GM19023 (cell line): ENCODE measurements around the gene PTCHD1.

ENCODE experiments used
- ATAC-seq: cut with Tn5 transposase; IDR thresholded peaks from one replicate; pipeline ENCODE4 v1.9.1; 2021; ENCODE audit warnings: mild to moderate bottlenecking, moderate library complexity; ENCODE audit not compliant: unreplicated experiment

The PTCHD1 gene

GRCh38 chrX:23344904-23345271 lies 10.2 kb downstream of the PTCHD1 start:
- no peak for ATAC-seq

- no peak for ATAC-seq
These were observed 21.5 kb downstream of the PTCHD1 start for GRCh38 chrX:23356189-23356588.

GRCh38 chrX:23364416-23364815 lies 29.8 kb downstream of the PTCHD1 start:
- ATAC-seq, result no peak

- ATAC-seq, result no peak
These were observed 30.9 kb downstream of the PTCHD1 start for GRCh38 chrX:23365541-23365940.

GRCh38 chrX:23366914-23367313 lies 32.3 kb downstream of the PTCHD1 start:
- ATAC-seq, result no peak

- ATAC-seq, result no peak
These were observed 34.4 kb downstream of the PTCHD1 start for GRCh38 chrX:23369027-23369426.

- no peak for ATAC-seq
These were observed 37.7 kb downstream of the PTCHD1 start for GRCh38 chrX:23372220-23372902.

GRCh38 chrX:23373129-23373804 lies 38.6 kb downstream of the PTCHD1 start:
- no peak for ATAC-seq

GRCh38 chrX:23374291-23374690 lies 39.6 kb downstream of the PTCHD1 start:
- ATAC-seq, result no peak

GRCh38 chrX:23376581-23376980 lies 41.9 kb downstream of the PTCHD1 start:
- ATAC-seq, result no peak

GRCh38 chrX:23380581-23380980 lies 45.9 kb downstream of the PTCHD1 start:
- ATAC-seq, result no peak

- ATAC-seq, result no peak
These were observed 46.7 kb downstream of the PTCHD1 start for GRCh38 chrX:23381099-23382087.

- ATAC-seq, result no peak
These were observed 47.9 kb downstream of the PTCHD1 start for GRCh38 chrX:23382572-23382971.

- ATAC-seq, result no peak
These were observed 48.8 kb downstream of the PTCHD1 start for GRCh38 chrX:23383411-23383810.

- no peak for ATAC-seq
These were observed 50.6 kb downstream of the PTCHD1 start for GRCh38 chrX:23385242-23385641.

- ATAC-seq, result no peak
These were observed 51.6 kb downstream of the PTCHD1 start for GRCh38 chrX:23386260-23386659.

- ATAC-seq, result no peak
These were observed 52.1 kb downstream of the PTCHD1 start for GRCh38 chrX:23386726-23387125.

GRCh38 chrX:23387550-23388184 lies 53.0 kb downstream of the PTCHD1 start:
- no peak for ATAC-seq

GRCh38 chrX:23389196-23389792 lies 54.6 kb downstream of the PTCHD1 start:
- no peak for ATAC-seq

GRCh38 chrX:23390979-23391378 lies 56.3 kb downstream of the PTCHD1 start:
- no peak for ATAC-seq

GRCh38 chrX:23392195-23392594 lies 57.5 kb downstream of the PTCHD1 start:
- ATAC-seq, result no peak
